ENCODE results near the gene CEP78.
"Not testable (repeated sequence)": the region's sequence is repeated elsewhere in the genome, so short reads cannot be mapped to it uniquely, and the experiment has no call there.

Gene CEP78

GRCh38 chr9:78235762-78236550, at the start of gene CEP78:
TSS of gene CEP78 (plus strand) at chr9:78236075. CDS start at chr9:78236351, 276 bp downstream.
- DNase-seq = peak; percentile 89

GRCh38 chr9:78187763-78188484, 48.0 kb upstream of the CEP78 start:
- no peak for DNase-seq

- DNase-seq = no peak
These were observed 47.3 kb upstream of the CEP78 start for GRCh38 chr9:78188594-78188993.

GRCh38 chr9:78189001-78189400, 46.9 kb upstream of the CEP78 start:
- DNase-seq = no peak

- no peak for DNase-seq
These were observed 46.4 kb upstream of the CEP78 start for GRCh38 chr9:78189461-78189860.

GRCh38 chr9:78191931-78192330, 43.9 kb upstream of the CEP78 start:
- DNase-seq = no peak

GRCh38 chr9:78196258-78196657, 39.6 kb upstream of the CEP78 start:
- no peak for DNase-seq

- DNase-seq = not testable (repeated sequence)
These were observed 34.6 kb upstream of the CEP78 start for GRCh38 chr9:78201158-78201777.

- no peak for DNase-seq
These were observed 28.6 kb upstream of the CEP78 start for GRCh38 chr9:78207319-78207718.

GRCh38 chr9:78207901-78208300, 28.0 kb upstream of the CEP78 start:
- DNase-seq = no peak

GRCh38 chr9:78209127-78209526, 26.7 kb upstream of the CEP78 start:
- no peak for DNase-seq

GRCh38 chr9:78210841-78211301, 25.0 kb upstream of the CEP78 start:
- DNase-seq = no peak

GRCh38 chr9:78212868-78213267, 23.0 kb upstream of the CEP78 start:
- no peak for DNase-seq

- DNase-seq = no peak
These were observed 22.2 kb upstream of the CEP78 start for GRCh38 chr9:78213712-78214111.

- DNase-seq = peak; percentile 3
These were observed 21.4 kb upstream of the CEP78 start for GRCh38 chr9:78214492-78214891.

GRCh38 chr9:78215706-78216105, 20.2 kb upstream of the CEP78 start:
- no peak for DNase-seq

GRCh38 chr9:78218890-78219289, 17.0 kb upstream of the CEP78 start:
- no peak for DNase-seq

GRCh38 chr9:78221425-78221824, 14.4 kb upstream of the CEP78 start:
- DNase-seq = no peak

- not testable (repeated sequence) for DNase-seq
These were observed 14.0 kb upstream of the CEP78 start for GRCh38 chr9:78221841-78222240.

GRCh38 chr9:78230761-78231160, 5.1 kb upstream of the CEP78 start:
- no peak for DNase-seq

- not testable (repeated sequence) for DNase-seq
These were observed 3.4 kb upstream of the CEP78 start for GRCh38 chr9:78232471-78232870.

- DNase-seq = no peak
These were observed 1.1 kb upstream of the CEP78 start for GRCh38 chr9:78234810-78235209.

GRCh38 chr9:78235256-78235761, 566 bp upstream of the CEP78 start:
- DNase-seq = no peak

GRCh38 chr9:78236551-78236910, 656 bp downstream of the CEP78 start:
- DNase-seq = peak; percentile 64

All from NCI-H1105 treated with DMSO at 0.1 percent for 48 hours (cell line).